ENCODE measurements around the gene PALD1.

PALD1 gene

DNA sequence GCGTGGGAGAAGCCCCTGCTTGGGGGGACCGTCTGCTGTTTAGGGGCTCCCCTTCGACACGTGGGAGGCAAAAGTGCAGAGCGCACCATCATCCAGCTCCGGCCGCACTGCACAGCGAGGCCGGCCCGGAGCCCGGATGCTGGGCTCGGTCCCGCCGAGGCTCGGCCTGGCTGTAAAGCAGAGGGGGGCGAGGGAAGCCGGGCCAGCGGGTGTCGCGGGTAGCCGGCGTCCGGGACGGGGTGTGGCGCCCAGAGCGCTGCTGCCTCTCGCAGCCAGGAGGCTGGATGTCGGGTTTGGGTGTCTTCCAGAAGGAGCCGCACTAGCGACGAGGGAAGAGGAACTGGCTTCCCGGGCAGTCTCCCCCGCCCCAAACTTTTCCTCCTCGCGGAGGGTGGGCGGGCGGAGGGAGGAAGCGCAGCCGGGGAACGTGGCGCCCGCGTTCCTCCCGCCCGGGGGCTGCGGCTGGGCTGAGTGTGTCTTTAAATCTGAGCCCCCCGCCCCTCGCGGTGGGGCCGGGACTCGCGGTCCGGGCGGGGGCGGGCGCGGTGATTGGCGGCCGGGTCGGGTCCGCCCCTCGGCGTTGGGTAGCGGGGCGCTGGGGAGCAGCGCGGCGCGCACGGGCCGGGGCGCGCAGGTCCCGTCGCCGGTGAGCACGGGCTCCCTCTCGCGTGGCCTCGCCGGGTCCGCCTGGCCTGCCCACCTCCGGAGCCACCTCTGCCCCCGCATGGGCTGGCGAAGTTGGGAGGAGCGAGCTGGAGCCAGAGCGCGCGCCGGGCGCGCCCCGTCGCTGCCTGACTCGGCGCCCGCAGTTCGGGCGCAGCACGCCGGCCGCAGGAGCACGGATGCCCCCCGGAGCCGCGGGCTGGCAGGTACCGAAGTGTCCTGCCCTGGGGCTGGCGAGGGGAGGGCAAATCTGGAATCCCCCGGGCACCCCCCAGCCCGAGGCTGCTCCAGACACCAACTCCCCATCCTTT is at the start of gene PALD1:
PALD1 (plus strand) TSS at position 577 of the 974 bp plus-strand sequence. CDS start 47,185 bp downstream, outside the sequence.
- ChIA-PET POLR2A (no interaction called here), CTCF (interaction anchor here (0.9 to 5.4 kb wide), 2 partner anchors 17 to 23 kb away, joined by 3 to 42 read pairs; no protein-coding TSS in a partner anchor)
- TF ChIP-seq, protein P1, sequence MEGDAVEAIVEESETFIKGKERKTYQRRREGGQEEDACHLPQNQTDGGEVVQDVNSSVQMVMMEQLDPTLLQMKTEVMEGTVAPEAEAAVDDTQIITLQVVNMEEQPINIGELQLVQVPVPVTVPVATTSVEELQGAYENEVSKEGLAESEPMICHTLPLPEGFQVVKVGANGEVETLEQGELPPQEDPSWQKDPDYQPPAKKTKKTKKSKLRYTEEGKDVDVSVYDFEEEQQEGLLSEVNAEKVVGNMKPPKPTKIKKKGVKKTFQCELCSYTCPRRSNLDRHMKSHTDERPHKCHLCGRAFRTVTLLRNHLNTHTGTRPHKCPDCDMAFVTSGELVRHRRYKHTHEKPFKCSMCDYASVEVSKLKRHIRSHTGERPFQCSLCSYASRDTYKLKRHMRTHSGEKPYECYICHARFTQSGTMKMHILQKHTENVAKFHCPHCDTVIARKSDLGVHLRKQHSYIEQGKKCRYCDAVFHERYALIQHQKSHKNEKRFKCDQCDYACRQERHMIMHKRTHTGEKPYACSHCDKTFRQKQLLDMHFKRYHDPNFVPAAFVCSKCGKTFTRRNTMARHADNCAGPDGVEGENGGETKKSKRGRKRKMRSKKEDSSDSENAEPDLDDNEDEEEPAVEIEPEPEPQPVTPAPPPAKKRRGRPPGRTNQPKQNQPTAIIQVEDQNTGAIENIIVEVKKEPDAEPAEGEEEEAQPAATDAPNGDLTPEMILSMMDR (IDR thresholded peaks at IDR 0.05; ENCODE audit: control extremely low read depth, extremely low read depth, low read depth, missing control alignments) = no peak
- DNase-seq (ENCODE audit: extremely low spot score) = peak; percentile 68

DNA sequence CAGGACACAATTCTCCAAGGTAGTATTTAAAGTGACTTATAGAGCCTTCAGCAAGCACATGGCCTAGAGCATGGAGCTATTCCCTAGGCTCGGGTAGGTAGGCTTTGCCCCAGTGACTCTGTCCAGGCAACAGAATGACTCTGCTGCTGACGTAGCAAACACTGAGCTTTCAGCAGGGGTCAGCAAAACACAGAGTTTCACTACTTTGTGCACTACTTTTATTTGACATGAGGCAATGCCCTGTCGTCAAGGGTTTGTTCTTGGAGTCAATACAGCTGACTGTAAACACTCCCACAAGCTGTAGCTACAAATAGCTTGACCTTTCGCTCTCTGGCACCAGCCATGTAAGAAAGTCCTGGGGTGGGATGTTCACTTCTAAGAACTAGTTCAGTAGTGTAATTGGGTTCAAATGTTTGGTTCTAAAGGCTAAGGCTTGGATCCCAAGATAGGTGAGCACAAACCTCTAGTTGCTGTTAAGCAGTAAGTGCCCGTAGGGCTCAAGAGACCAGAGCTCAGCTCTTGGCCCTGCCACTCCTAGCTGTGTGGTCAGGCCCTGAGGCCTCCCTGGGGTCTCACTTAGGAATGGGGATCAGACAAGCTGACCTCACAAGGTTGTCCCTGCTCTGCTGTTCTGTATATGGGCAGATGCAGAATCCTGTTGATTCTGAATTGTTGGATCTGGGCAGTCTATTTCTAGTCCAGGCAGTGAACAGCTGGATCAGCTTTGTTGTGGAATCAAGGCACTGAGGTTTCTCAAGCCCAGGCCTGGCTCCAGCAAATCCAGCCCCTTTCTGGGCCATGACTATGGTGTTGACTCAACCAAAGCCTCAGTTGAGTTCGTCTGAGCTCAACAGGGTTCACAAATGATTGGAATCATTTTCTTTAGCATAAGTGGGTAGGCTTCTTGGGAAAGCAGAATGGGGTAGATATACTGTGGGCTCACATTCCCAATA is 47.8 kb upstream of the PALD1 start:
- no peak for DNase-seq (ENCODE audit: extremely low spot score)
- ChIA-PET CTCF (interaction anchor here (1.1 to 1.3 kb wide), 4 partner anchors 13 to 158 kb away, joined by 3 to 5 read pairs (median 3); no protein-coding TSS in a partner anchor), POLR2A (no interaction called here)
- TF ChIP-seq, protein P1 (IDR thresholded peaks at IDR 0.05; ENCODE audit: control extremely low read depth, extremely low read depth, low read depth, missing control alignments) = no peak

DNA sequence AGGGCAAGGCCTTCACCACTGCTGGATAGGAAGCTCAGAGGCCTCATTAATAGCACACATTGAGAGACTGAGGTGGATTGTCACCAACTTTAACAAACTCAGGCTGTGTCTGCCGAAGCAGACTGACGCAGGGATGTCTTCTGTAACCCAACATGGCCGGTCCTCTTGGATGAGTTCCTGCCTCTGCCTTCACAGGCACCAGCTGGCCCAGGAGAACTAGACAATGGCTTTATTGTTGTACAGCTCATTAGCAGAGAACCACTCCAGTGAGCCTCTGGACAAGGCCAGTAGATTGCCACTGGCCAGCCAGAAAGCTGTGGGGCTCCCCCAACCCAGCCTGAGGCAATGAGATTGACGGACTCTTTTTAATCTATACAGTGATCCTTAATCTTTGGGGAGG is 46.5 kb upstream of the PALD1 start:
- CTCF ChIA-PET = interaction anchor here (1.1 to 1.3 kb wide), 3 partner anchors 14 to 68 kb away, joined by 4 to 8 read pairs (median 5); no protein-coding TSS in a partner anchor
- DNase-seq (ENCODE audit: extremely low spot score) = no peak
- POLR2A ChIA-PET = no interaction called here
- TF ChIP-seq, protein P1 (IDR thresholded peaks at IDR 0.05; ENCODE audit: control extremely low read depth, extremely low read depth, low read depth, missing control alignments) = no peak

DNA sequence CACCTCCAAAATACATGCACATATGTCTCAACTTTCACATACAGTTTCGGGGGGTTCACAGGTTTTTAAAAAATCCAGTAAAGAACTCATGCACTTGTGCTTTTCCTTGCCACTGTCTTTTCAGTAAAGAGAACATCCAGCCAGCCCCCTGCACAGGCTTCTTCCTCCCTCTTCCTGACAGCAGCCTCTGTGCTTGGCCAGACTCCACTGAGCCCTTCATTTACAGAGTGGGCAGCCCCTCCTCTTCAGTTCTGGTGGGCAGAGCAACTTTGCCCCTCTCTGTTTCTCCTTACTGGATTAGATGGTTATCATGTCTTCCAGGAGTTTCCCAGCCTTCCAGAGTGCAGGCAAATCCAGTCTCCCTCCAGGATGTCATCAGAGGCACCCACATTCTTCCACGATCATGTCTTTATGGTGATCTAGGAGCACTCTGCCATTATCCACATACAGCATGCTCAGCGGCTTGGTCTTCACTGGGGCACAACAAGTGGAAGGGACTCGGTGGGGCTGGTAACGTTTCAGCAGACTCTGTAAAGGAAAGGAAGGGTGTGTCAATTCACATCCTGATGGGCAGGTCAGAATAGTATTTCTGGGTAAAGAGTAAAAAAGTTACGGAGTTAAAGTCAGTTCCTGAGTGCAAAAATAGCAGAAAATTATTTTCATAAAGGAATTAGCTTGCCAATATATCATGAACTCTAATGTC is 45.9 kb upstream of the PALD1 start:
- POLR2A ChIA-PET = no interaction called here
- CTCF ChIA-PET = interaction anchor here (1.1 to 1.3 kb wide), 2 partner anchors 29 to 69 kb away, joined by 4 to 8 read pairs; no protein-coding TSS in a partner anchor
- TF ChIP-seq, protein P1 (IDR thresholded peaks at IDR 0.05; ENCODE audit: control extremely low read depth, extremely low read depth, low read depth, missing control alignments) = no peak
- DNase-seq (ENCODE audit: extremely low spot score) = no peak

DNA sequence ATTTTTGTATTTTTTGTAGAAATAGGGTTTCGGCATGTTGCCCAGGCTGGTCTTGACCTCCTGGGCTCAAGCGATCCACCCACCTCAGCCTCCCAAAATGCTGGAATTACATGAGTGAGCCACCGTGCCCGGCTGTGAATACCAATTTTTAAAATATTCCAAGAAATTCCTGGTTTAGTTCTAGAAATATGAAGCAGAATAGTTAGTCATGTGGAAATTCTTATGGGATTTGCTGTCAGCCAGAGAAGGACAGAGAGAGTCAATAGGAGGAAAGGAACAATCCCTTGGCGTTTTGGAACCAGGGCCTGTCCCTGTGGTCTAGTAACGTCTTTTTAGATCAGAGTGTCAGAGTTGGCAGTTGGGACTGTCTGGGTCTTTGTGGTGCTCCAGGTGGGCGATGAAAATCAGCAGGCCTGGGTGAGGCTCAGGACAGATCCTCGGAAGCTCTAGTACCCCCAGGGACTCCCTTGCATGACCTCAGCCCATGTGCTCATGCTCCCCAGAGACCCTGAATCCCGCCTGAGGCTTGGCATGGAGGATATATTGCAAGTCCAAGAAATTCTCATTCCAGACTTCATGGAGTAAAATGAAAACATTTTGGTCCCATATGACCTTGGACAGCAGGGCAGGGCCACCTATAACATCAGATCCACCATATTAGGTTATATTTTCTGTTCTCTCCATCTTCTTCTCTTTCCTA is 44.8 kb upstream of the PALD1 start:
- CTCF ChIA-PET = no interaction called here
- TF ChIP-seq, protein P1 (IDR thresholded peaks at IDR 0.05; ENCODE audit: control extremely low read depth, extremely low read depth, low read depth, missing control alignments) = no peak
- POLR2A ChIA-PET = no interaction called here
- no peak for DNase-seq (ENCODE audit: extremely low spot score)

All from GM10248 (cell line).